ENCODE data around the gene ARHGAP24.
"Not testable (repeated sequence)": the region's sequence is repeated elsewhere in the genome, so short reads cannot be mapped to it uniquely, and the experiment has no call there.

The ARHGAP24 gene

GRCh38 chr4:85784348-85784747 lies 309.4 kb downstream of the ARHGAP24 start:
- no peak for DNase-seq

- no peak for DNase-seq
These were observed 310.0 kb downstream of the ARHGAP24 start for GRCh38 chr4:85784947-85785346.

GRCh38 chr4:85787133-85787532 lies 312.2 kb downstream of the ARHGAP24 start:
- DNase-seq = no peak

GRCh38 chr4:85788604-85789003 lies 313.7 kb downstream of the ARHGAP24 start:
- no peak for DNase-seq

GRCh38 chr4:85789241-85789640 lies 314.3 kb downstream of the ARHGAP24 start:
- DNase-seq = no peak

GRCh38 chr4:85790582-85790981 lies 315.6 kb downstream of the ARHGAP24 start:
- DNase-seq = no peak

- DNase-seq = no peak
These were observed 317.7 kb downstream of the ARHGAP24 start for GRCh38 chr4:85792376-85793232.

GRCh38 chr4:85793233-85793585 lies 318.3 kb downstream of the ARHGAP24 start:
- DNase-seq = no peak

- DNase-seq = no peak
These were observed 323.2 kb downstream of the ARHGAP24 start for GRCh38 chr4:85798012-85798770.

- DNase-seq = no peak
These were observed 328.9 kb downstream of the ARHGAP24 start for GRCh38 chr4:85803856-85804255.

GRCh38 chr4:85805891-85806290 lies 330.9 kb downstream of the ARHGAP24 start:
- DNase-seq = no peak

GRCh38 chr4:85806334-85806733 lies 331.4 kb downstream of the ARHGAP24 start:
- no peak for DNase-seq

- no peak for DNase-seq
These were observed 332.4 kb downstream of the ARHGAP24 start for GRCh38 chr4:85807247-85807950.

- no peak for DNase-seq
These were observed 333.2 kb downstream of the ARHGAP24 start for GRCh38 chr4:85808104-85808503.

- no peak for DNase-seq
These were observed 333.9 kb downstream of the ARHGAP24 start for GRCh38 chr4:85808864-85809263.

- DNase-seq = no peak
These were observed 337.8 kb downstream of the ARHGAP24 start for GRCh38 chr4:85812776-85813175.

- no peak for DNase-seq
These were observed 341.0 kb downstream of the ARHGAP24 start for GRCh38 chr4:85815796-85816459.

- DNase-seq = no peak
These were observed 343.8 kb downstream of the ARHGAP24 start for GRCh38 chr4:85818700-85819099.

- DNase-seq = not testable (repeated sequence)
These were observed 345.2 kb downstream of the ARHGAP24 start for GRCh38 chr4:85820101-85820500.

- no peak for DNase-seq
These were observed 346.9 kb downstream of the ARHGAP24 start for GRCh38 chr4:85821688-85822455.

- DNase-seq = no peak
These were observed 348.3 kb downstream of the ARHGAP24 start for GRCh38 chr4:85823295-85823694.
